Karpas-422 (cell line): ENCODE data around the gene BTBD3. TPM values are rescaled to one million over a fixed set of nuclear protein-coding genes. Genes with fewer than 3 reads are reported as not detected.

ENCODE experiments used
- DNase-seq: peaks from one replicate; pipeline ENCODE4 v3.0.0-alpha.2; 2015
- H2AFZ ChIP-seq: fragments of 200-600 bp; sonication (generic); 2 replicates; pipeline ENCODE4 v1.6.1; 2014; ENCODE audit warnings: antibody characterized with exemption, low read length, mixed read lengths
- H3K27ac ChIP-seq: fragments of 200-600 bp; sonication (generic); 2 replicates; pipeline ENCODE4 v1.5.1; 2014; ENCODE audit warnings: mild to moderate bottlenecking, low read length, moderate library complexity
- H3K27me3 ChIP-seq: fragments of 200-600 bp; sonication (generic); 2 replicates; pipeline ENCODE4 v1.6.1; 2014; ENCODE audit warnings: low read length, mixed read lengths
- H3K36me3 ChIP-seq: fragments of 200-600 bp; sonication (generic); 2 replicates; pipeline ENCODE4 v1.6.1; 2014; ENCODE audit warnings: low read length, mixed read lengths; ENCODE audit not compliant: insufficient read depth
- H3K4me1 ChIP-seq: fragments of 200-600 bp; sonication (generic); 2 replicates; pipeline ENCODE4 v1.6.1; 2014; ENCODE audit warnings: mild to moderate bottlenecking, low read length, mixed read lengths
- H3K4me2 ChIP-seq: fragments of 200-600 bp; sonication (generic); 2 replicates; pipeline ENCODE4 v1.6.1; 2014; ENCODE audit warnings: low read length, low read depth, mild to moderate bottlenecking; ENCODE audit not compliant: poor library complexity, severe bottlenecking
- H3K4me3 ChIP-seq: fragments of 200-600 bp; sonication (generic); 2 replicates; pipeline ENCODE4 v1.5.1; 2014; ENCODE audit warnings: mild to moderate bottlenecking, antibody characterized with exemption, low read length, mixed read lengths
- H3K79me2 ChIP-seq: fragments of 200-600 bp; sonication (generic); 2 replicates; pipeline ENCODE4 v1.6.1; 2014; ENCODE audit warnings: mild to moderate bottlenecking, low read length, mixed read lengths
- H3K9ac ChIP-seq: fragments of 200-600 bp; sonication (generic); 2 replicates; pipeline ENCODE4 v1.6.0; 2014; ENCODE audit warnings: low read length
- H3K9me2 ChIP-seq: fragments of 200-600 bp; sonication (generic), shearing (Covaris generic); replicated peaks from 2 replicates; pipeline ENCODE4 v1.6.0; 2014; ENCODE audit warnings: mild to moderate bottlenecking, low read length, moderate library complexity; ENCODE audit not compliant: insufficient read depth
- H3K9me3 ChIP-seq: fragments of 300-700, 200-600 bp; sonication (generic); 2 replicates; pipeline ENCODE4 v1.6.1; 2014; ENCODE audit warnings: low read length, mixed read lengths
- H4K20me1 ChIP-seq: fragments of 200-600 bp; sonication (generic); 2 replicates; pipeline ENCODE4 v1.6.1; 2014; ENCODE audit warnings: mild to moderate bottlenecking, antibody characterized with exemption, low read length, low read depth; ENCODE audit not compliant: insufficient read depth
- total RNA-seq: library from RNA; depleted of rRNA; stranded (reverse); fragments of >200 nt; shearing (Covaris generic); gene quantifications from 2 replicates; pipeline ENCODE4 v1.2.3, GENCODE V29; 2014; ENCODE audit warnings: low replicate concordance; rRNA removed

The BTBD3 gene
- total RNA-seq = not detected in 2 replicates

- Histone ChIP-seq H2AFZ (no peak within 1 kb of the TSS), H4K20me1 (no peaks in the 10 kb centered on the region), H3K9me3 (peaks cover 7% of the 10 kb centered on the region; the same call in 1 of the 2 replicates), H3K4me3 (no peak within 1 kb of the TSS), H3K27ac (no peak within 1 kb of the TSS), H3K9me2 (no peaks in the 10 kb centered on the region), H3K27me3 (no peaks in the 10 kb centered on the region), H3K36me3 (no peaks in the 10 kb centered on the region), H3K4me1 (no peaks in the 10 kb centered on the region), H3K9ac (no peak within 1 kb of the TSS), H3K4me2 (no peak within 1 kb of the TSS), H3K79me2 (no peaks in the 10 kb centered on the region)
- DNase-seq = no peak
Observed at GRCh38 chr20:11917663-11918062, at the start of gene BTBD3. Gene BTBD3, plus strand, starts transcription at chr20:11917893. Its CDS starts 383 bp downstream, at chr20:11918276.

GRCh38 chr20:11869641-11870040 is 48.1 kb upstream of the BTBD3 start:
- no peaks in the 10 kb centered on the region for H3K36me3 ChIP-seq
- no peaks in the 10 kb centered on the region for H3K4me1 ChIP-seq
- no peaks in the 10 kb centered on the region for H3K79me2 ChIP-seq
- no peaks in the 10 kb centered on the region for H3K9me2 ChIP-seq
- H3K9ac ChIP-seq = no peak overlapping the region
- H3K27me3 ChIP-seq = no peaks in the 10 kb centered on the region
- H3K27ac ChIP-seq = no peak overlapping the region
- no peak for DNase-seq
- H3K4me3 ChIP-seq = no peak overlapping the region
- H3K9me3 ChIP-seq = peaks cover 21% of the 10 kb centered on the region
- no peak overlapping the region for H3K4me2 ChIP-seq
- H2AFZ ChIP-seq = no peak overlapping the region
- H4K20me1 ChIP-seq = no peaks in the 10 kb centered on the region

GRCh38 chr20:11870411-11870810 is 47.3 kb upstream of the BTBD3 start:
- H3K4me3 ChIP-seq = no peak overlapping the region
- H3K27me3 ChIP-seq = no peaks in the 10 kb centered on the region
- H3K9me3 ChIP-seq = peaks cover 21% of the 10 kb centered on the region
- no peaks in the 10 kb centered on the region for H3K4me1 ChIP-seq
- H3K79me2 ChIP-seq = no peaks in the 10 kb centered on the region
- H3K9ac ChIP-seq = no peak overlapping the region
- H2AFZ ChIP-seq = no peak overlapping the region
- H3K4me2 ChIP-seq = no peak overlapping the region
- no peaks in the 10 kb centered on the region for H3K9me2 ChIP-seq
- H4K20me1 ChIP-seq = no peaks in the 10 kb centered on the region
- no peaks in the 10 kb centered on the region for H3K36me3 ChIP-seq
- DNase-seq = no peak
- no peak overlapping the region for H3K27ac ChIP-seq

GRCh38 chr20:11876555-11876954 is 41.1 kb upstream of the BTBD3 start:
- no peak overlapping the region for H3K4me3 ChIP-seq
- no peaks in the 10 kb centered on the region for H3K9me2 ChIP-seq
- H3K36me3 ChIP-seq = no peaks in the 10 kb centered on the region
- H3K4me1 ChIP-seq = no peaks in the 10 kb centered on the region
- no peak overlapping the region for H3K9ac ChIP-seq
- no peaks in the 10 kb centered on the region for H4K20me1 ChIP-seq
- no peaks in the 10 kb centered on the region for H3K27me3 ChIP-seq
- no peak for DNase-seq
- no peak overlapping the region for H3K27ac ChIP-seq
- H3K9me3 ChIP-seq = peaks cover 25% of the 10 kb centered on the region
- H2AFZ ChIP-seq = no peak overlapping the region
- no peak overlapping the region for H3K4me2 ChIP-seq
- H3K79me2 ChIP-seq = no peaks in the 10 kb centered on the region

- H3K4me2 ChIP-seq = no peak overlapping the region
- H2AFZ ChIP-seq = no peak overlapping the region
- no peak overlapping the region for H3K4me3 ChIP-seq
- H3K4me1 ChIP-seq = no peaks in the 10 kb centered on the region
- H3K79me2 ChIP-seq = no peaks in the 10 kb centered on the region
- no peak overlapping the region for H3K27ac ChIP-seq
- H3K9me3 ChIP-seq = peaks cover 20% of the 10 kb centered on the region
- DNase-seq = no peak
- no peaks in the 10 kb centered on the region for H3K9me2 ChIP-seq
- no peaks in the 10 kb centered on the region for H3K27me3 ChIP-seq
- H4K20me1 ChIP-seq = no peaks in the 10 kb centered on the region
- H3K9ac ChIP-seq = no peak overlapping the region
- no peaks in the 10 kb centered on the region for H3K36me3 ChIP-seq
Observed at GRCh38 chr20:11880680-11881079, 37.0 kb upstream of the BTBD3 start.

- no peaks in the 10 kb centered on the region for H3K4me1 ChIP-seq
Observed at GRCh38 chr20:11881449-11881848, 36.2 kb upstream of the BTBD3 start.

GRCh38 chr20:11882651-11883050 is 35.0 kb upstream of the BTBD3 start:
- Histone ChIP-seq H2AFZ (no peak overlapping the region), H3K79me2 (no peaks in the 10 kb centered on the region), H3K4me3 (no peak overlapping the region), H3K9me2 (no peaks in the 10 kb centered on the region), H3K4me1 (no peaks in the 10 kb centered on the region), H4K20me1 (no peaks in the 10 kb centered on the region), H3K27me3 (no peaks in the 10 kb centered on the region), H3K9ac (no peak overlapping the region), H3K9me3 (peaks cover 15% of the 10 kb centered on the region), H3K27ac (no peak overlapping the region), H3K36me3 (no peaks in the 10 kb centered on the region), H3K4me2 (no peak overlapping the region)
- DNase-seq = no peak

More at GRCh38 chr20:11881449-11881848, 36.2 kb upstream of the BTBD3 start:
- no peak overlapping the region for H3K27ac ChIP-seq
- H4K20me1 ChIP-seq = no peaks in the 10 kb centered on the region
- no peak overlapping the region for H3K9ac ChIP-seq
- no peaks in the 10 kb centered on the region for H3K36me3 ChIP-seq
- H3K79me2 ChIP-seq = no peaks in the 10 kb centered on the region
- H3K4me2 ChIP-seq = no peak overlapping the region
- H3K9me3 ChIP-seq = peaks cover 20% of the 10 kb centered on the region
- no peak for DNase-seq
- no peaks in the 10 kb centered on the region for H3K9me2 ChIP-seq
- H2AFZ ChIP-seq = no peak overlapping the region
- no peak overlapping the region for H3K4me3 ChIP-seq
- H3K27me3 ChIP-seq = no peaks in the 10 kb centered on the region

GRCh38 chr20:11888648-11889047 is 29.0 kb upstream of the BTBD3 start:
- peaks cover 16% of the 10 kb centered on the region for H3K9me3 ChIP-seq
- H3K9ac ChIP-seq = no peak overlapping the region
- H3K9me2 ChIP-seq = no peaks in the 10 kb centered on the region
- H3K79me2 ChIP-seq = no peaks in the 10 kb centered on the region
- H2AFZ ChIP-seq = no peak overlapping the region
- no peak overlapping the region for H3K4me2 ChIP-seq
- no peak overlapping the region for H3K4me3 ChIP-seq
- H4K20me1 ChIP-seq = no peaks in the 10 kb centered on the region
- no peaks in the 10 kb centered on the region for H3K36me3 ChIP-seq
- DNase-seq = no peak
- no peaks in the 10 kb centered on the region for H3K27me3 ChIP-seq
- H3K4me1 ChIP-seq = no peaks in the 10 kb centered on the region
- no peak overlapping the region for H3K27ac ChIP-seq
